SU-DHL-6 (cell line): ENCODE measurements around the gene SYNGR1.

ENCODE experiments used
- EZH2phosphoT487 ChIP-seq: fragments of 200-600 bp; sonication (generic), shearing (Covaris generic); conservative IDR thresholded peaks from 2 replicates; pipeline ENCODE4 v1.6.1; 2018; ENCODE audit warnings: mild to moderate bottlenecking, antibody characterized with exemption, low read length, moderate library complexity, mixed read lengths
- TF ChIP-seq, protein P1 (sequence below): fragments of 200-600 bp; sonication (generic); IDR thresholded peaks from one replicate; pipeline ENCODE4 v1.5.1; 2017; ENCODE audit warnings: antibody characterized with exemption, mild to moderate bottlenecking, low read length, moderate library complexity; ENCODE audit not compliant: insufficient read depth, poor library complexity, severe bottlenecking

DNA sequence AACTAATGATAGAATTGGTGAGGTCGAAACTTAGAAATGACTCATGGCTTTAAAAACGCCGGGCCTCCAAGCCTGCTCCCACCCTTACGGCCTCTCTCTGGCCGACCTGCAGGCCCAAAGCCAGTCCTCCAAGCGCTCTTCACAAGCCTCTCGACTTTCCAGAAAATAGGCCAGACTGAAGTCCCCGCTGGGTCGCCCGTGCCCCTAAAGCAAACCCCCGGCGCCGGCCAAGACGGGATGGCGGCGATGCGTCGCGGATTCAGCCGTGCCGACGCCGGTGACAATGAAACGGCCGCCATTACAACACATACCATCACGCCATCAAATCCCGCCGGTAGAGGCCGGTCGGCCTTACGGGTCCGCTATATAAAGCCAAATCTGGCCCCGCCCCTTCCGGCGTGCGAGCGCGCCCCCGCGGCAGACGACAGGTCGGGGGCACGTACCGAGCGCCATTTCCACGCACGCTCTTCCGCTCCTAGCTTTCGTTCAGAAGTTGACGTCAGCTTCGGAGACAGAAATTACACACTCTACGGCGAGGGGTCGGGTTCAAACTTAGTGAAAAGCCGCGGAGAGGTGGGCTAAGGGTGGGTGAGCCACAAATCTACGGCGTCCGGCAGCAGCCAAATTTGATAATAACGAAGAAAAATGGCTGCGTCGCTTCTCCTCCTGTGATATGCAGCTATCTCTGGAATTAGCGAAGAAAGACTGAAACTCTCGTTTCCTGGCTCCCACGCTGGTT is 30.3 kb upstream of the SYNGR1 start, which contains the start of gene RPL3:
- TF ChIP-seq, protein P1, sequence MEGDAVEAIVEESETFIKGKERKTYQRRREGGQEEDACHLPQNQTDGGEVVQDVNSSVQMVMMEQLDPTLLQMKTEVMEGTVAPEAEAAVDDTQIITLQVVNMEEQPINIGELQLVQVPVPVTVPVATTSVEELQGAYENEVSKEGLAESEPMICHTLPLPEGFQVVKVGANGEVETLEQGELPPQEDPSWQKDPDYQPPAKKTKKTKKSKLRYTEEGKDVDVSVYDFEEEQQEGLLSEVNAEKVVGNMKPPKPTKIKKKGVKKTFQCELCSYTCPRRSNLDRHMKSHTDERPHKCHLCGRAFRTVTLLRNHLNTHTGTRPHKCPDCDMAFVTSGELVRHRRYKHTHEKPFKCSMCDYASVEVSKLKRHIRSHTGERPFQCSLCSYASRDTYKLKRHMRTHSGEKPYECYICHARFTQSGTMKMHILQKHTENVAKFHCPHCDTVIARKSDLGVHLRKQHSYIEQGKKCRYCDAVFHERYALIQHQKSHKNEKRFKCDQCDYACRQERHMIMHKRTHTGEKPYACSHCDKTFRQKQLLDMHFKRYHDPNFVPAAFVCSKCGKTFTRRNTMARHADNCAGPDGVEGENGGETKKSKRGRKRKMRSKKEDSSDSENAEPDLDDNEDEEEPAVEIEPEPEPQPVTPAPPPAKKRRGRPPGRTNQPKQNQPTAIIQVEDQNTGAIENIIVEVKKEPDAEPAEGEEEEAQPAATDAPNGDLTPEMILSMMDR, result no peak
- TF ChIP-seq EZH2phosphoT487, result no peak
